Activated CD8-positive, alpha-beta memory T cell treated with anti-CD3 and anti-CD28 coated beads, Interleukin-2, amount 50 U/mL, for 1 hour (primary cell): Measurements from ENCODE around the gene SAA4.
"Not testable (repeated sequence)": the region's sequence is repeated elsewhere in the genome, so short reads cannot be mapped to it uniquely, and the experiment has no call there.

Source experiments
- DNase-seq: peaks from one replicate; pipeline ENCODE4 v3.0.0-alpha.2; 2020; ENCODE audit errors: extremely low read depth

SAA4 gene

DNA sequence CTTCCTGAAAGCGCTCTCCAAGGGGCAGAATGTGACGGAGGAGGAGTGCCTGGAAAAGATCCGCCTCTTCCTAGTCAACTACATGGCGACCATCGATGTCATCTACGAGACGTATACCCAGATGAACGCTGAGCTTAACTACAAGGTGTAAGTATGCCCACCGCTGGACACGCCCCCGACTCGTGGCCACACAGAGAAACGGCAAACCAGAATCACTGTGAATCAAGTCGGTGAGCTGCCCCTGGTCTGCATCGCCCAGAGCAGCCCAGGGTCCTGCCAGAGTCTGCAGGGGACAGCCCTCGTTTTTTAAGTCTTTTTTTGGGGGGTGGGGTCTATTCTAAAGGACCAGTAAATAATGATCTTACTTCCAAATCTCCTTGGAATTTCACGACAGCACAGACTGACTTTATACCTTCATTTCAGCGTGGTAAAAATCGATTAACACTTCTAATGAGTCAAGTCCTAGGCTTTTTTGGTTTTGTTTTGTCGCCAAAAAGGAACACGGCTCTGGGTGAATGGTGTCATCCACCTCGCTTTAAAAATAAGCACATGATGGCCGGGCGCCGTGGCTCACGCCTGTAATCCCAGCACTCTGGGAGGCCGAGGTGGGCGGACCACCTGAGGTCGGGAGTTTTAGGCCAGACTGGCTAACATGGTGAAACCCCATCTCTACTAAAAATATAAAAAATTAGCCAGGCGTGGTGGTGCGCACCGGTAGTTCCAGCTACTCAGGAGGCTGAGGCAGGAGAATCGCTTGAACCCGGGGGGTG lies 46.9 kb downstream of the SAA4 start:
- not testable (repeated sequence) for DNase-seq

GRCh38 chr11:18188796-18189195 lies 47.8 kb downstream of the SAA4 start:
- no peak for DNase-seq
